GM18511 (cell line): ENCODE measurements around the gene ROBO3.
A peak's percentile ranks its signal among the peaks of the same experiment; 100 is the strongest.

Experiments
- ATAC-seq: cut with Tn5 transposase; IDR thresholded peaks from one replicate; pipeline ENCODE4 v1.9.1; 2021; ENCODE audit warnings: mild to moderate bottlenecking, moderate library complexity; ENCODE audit not compliant: unreplicated experiment

ROBO3 gene

GRCh38 chr11:124865181-124865901 is at the start of gene ROBO3:
Gene ROBO3 (plus strand): TSS chr11:124865432. CDS start chr11:124865578, 146 bp downstream.
- ATAC-seq = no peak

GRCh38 chr11:124817036-124817435 is 48.2 kb upstream of the ROBO3 start:
- no peak for ATAC-seq

- ATAC-seq = no peak
These were observed 43.1 kb upstream of the ROBO3 start for GRCh38 chr11:124821995-124822730.

GRCh38 chr11:124823512-124824376 is 41.5 kb upstream of the ROBO3 start:
- no peak for ATAC-seq

- no peak for ATAC-seq
These were observed 39.4 kb upstream of the ROBO3 start for GRCh38 chr11:124825876-124826275.

GRCh38 chr11:124829986-124830385 is 35.2 kb upstream of the ROBO3 start:
- no peak for ATAC-seq

- ATAC-seq = no peak
These were observed 34.5 kb upstream of the ROBO3 start for GRCh38 chr11:124830749-124831148.

GRCh38 chr11:124831897-124832296 is 33.3 kb upstream of the ROBO3 start:
- ATAC-seq = no peak

- no peak for ATAC-seq
These were observed 32.7 kb upstream of the ROBO3 start for GRCh38 chr11:124832571-124832970.

GRCh38 chr11:124834526-124835180 is 30.6 kb upstream of the ROBO3 start:
- ATAC-seq = no peak

GRCh38 chr11:124835918-124836317 is 29.3 kb upstream of the ROBO3 start:
- no peak for ATAC-seq

GRCh38 chr11:124837491-124837856 is 27.8 kb upstream of the ROBO3 start:
- ATAC-seq = peak; percentile 52

GRCh38 chr11:124838805-124839127 is 26.5 kb upstream of the ROBO3 start:
- no peak for ATAC-seq

- no peak for ATAC-seq
These were observed 25.9 kb upstream of the ROBO3 start for GRCh38 chr11:124839128-124839971.

GRCh38 chr11:124839972-124840621 is 25.1 kb upstream of the ROBO3 start:
- ATAC-seq = no peak

GRCh38 chr11:124840666-124841065 is 24.6 kb upstream of the ROBO3 start:
- ATAC-seq = no peak

GRCh38 chr11:124841201-124841600 is 24.0 kb upstream of the ROBO3 start:
- ATAC-seq = no peak

- ATAC-seq = no peak
These were observed 23.4 kb upstream of the ROBO3 start for GRCh38 chr11:124841840-124842239.

- ATAC-seq = no peak
These were observed 22.9 kb upstream of the ROBO3 start for GRCh38 chr11:124842305-124842704.

- ATAC-seq = no peak
These were observed 21.7 kb upstream of the ROBO3 start for GRCh38 chr11:124843616-124843910.
